Tibial artery (tissue), 4 donors: ENCODE measurements around the gene KRTAP4-9.
"Not testable (repeated sequence)": the region's sequence is repeated elsewhere in the genome, so short reads cannot be mapped to it uniquely, and the experiment has no call there.

Experiments used
- DNase-seq, 2 donors: peaks; one replicate each; pipeline ENCODE4 v3.0.0-alpha.2; 2019
- H3K27ac ChIP-seq, 2 donors: fragments of 200-600 bp; sonication (generic) in 1 of 2; 1 replicate in 1 of 2; 2 replicates in 1 of 2; pipeline ENCODE4 v1.5.1; 2018 to 2019; ENCODE audit warnings: mild to moderate bottlenecking in 1 of 2
- H3K27me3 ChIP-seq, 2 donors: fragments of 200-600 bp; sonication (generic) in 1 of 2; one replicate each; pipeline versions ENCODE4 v1.5.1 to v1.6.0; 2016 to 2019
- H3K36me3 ChIP-seq, 3 donors: fragments of 200-600 bp; sonication (generic) in 2 of 3; one replicate each; pipeline ENCODE4 v1.5.1; 2016 to 2019; ENCODE audit warnings: mild to moderate bottlenecking in 2 of 3
- H3K4me1 ChIP-seq, 4 donors: fragments of 200-600 bp; sonication (generic) in 2 of 4; 1 replicate in 3 of 4; 2 replicates in 1 of 4; pipeline ENCODE4 v1.5.1; 2016 to 2019
- H3K4me3 ChIP-seq, 2 donors: fragments of 200-600 bp; sonication (generic) in 1 of 2; 1 replicate in 1 of 2; 2 replicates in 1 of 2; pipeline ENCODE4 v1.5.1; 2018 to 2019; ENCODE audit warnings: mild to moderate bottlenecking in 2 of 2
- H3K9me3 ChIP-seq, 3 donors: fragments of 200-600 bp; sonication (generic) in 1 of 3; one replicate each; pipeline ENCODE4 v1.5.1; 2016 to 2019
- intact Hi-C: fragments of 100-400 bp; cut with DNase I; formaldehyde crosslinking; loops from one replicate; pipeline ENCODE4 v1.15.0; 2023; ENCODE audit warnings: low total_unique reads
- TF ChIP-seq, protein P1 (sequence below), 2 experiments: fragments of 200-600 bp in 1 of 2; fragments of 450-650 bp in 1 of 2; IDR thresholded peaks; one replicate each; pipeline ENCODE4 v1.5.1; 2017 to 2019; ENCODE audit warnings: antibody characterized with exemption in 2 of 2, mild to moderate bottlenecking in 1 of 2, moderate library complexity in 1 of 2

KRTAP4-9 gene

DNA sequence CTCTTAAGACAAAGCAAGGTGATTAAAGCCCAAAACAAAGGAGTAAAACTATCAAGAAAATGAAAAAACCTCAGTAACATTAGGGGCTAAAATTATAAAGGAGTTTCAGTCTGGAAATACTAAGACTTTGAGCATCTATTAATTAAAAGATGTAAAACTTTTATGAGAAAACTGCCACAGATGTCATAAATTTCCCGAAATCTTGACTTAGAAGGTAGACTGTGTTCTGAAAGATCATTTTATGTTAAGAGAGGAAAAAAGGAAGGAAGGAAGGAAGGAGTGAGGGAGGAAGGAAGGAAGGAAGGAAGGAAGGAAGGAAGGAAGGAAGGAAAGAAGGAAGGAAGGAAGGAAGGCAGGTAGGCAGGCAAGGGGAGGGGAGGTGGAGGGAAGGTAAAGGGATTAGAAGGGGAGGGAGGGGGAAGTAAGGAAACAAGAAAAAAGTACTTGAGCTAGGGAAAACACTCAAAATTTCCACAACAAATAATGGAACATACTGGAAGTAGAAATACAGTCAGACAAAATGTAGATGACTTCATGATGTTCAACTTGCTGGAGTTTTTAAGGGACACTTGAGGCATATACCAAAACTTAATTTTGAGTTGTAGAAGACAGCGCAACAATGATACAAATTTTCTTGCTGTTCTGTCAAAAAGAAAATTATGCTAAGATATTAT lies 42.5 kb downstream of the KRTAP4-9 start:
- Histone ChIP-seq H3K27me3 (no peaks in the 10 kb centered on the region), H3K27ac (no peak overlapping the region), H3K4me3 (no peak overlapping the region), H3K9me3 (peaks cover 0 to 10% (median 0%) of the 10 kb centered on the region in 3 donors), H3K36me3 (no peaks in the 10 kb centered on the region), H3K4me1 (no peaks in the 10 kb centered on the region)
- intact Hi-C loops: no loop called here
- TF ChIP-seq, protein P1, sequence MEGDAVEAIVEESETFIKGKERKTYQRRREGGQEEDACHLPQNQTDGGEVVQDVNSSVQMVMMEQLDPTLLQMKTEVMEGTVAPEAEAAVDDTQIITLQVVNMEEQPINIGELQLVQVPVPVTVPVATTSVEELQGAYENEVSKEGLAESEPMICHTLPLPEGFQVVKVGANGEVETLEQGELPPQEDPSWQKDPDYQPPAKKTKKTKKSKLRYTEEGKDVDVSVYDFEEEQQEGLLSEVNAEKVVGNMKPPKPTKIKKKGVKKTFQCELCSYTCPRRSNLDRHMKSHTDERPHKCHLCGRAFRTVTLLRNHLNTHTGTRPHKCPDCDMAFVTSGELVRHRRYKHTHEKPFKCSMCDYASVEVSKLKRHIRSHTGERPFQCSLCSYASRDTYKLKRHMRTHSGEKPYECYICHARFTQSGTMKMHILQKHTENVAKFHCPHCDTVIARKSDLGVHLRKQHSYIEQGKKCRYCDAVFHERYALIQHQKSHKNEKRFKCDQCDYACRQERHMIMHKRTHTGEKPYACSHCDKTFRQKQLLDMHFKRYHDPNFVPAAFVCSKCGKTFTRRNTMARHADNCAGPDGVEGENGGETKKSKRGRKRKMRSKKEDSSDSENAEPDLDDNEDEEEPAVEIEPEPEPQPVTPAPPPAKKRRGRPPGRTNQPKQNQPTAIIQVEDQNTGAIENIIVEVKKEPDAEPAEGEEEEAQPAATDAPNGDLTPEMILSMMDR (IDR thresholded peaks at IDR 0.05): no peak
- DNase-seq: no peak

DNA sequence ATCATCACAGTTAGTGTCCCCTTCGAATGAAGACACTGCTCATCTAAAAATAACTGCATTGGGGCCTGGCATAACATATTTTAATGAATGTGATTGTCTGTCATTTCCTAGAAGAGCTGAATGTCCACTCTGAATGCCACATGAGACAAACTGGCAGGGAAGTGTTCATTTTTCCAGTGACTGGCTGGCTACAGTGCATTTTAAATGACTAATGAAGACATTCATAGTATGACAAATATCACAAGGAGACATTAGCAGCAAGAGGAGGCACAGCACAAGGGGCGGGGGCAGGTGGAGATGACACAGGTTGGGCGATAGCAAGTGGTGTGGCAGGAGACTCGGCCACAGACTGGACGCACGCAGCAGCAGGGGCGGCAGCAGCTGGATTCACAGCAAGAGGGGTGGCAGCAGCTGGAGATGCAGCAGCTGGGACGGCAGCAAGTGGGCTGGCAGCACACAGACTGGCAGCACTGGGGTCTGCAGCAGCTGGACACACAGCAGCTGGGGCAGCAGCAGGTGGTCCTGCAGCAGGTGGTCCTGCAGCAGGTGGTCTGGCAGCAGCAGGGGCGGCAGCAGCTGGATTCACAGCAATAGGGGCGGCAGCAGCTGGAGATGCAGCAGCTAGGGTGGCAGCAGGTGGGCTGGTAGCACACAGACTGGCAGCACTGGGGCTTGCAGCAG lies 43.9 kb downstream of the KRTAP4-9 start:
- H3K4me1 ChIP-seq, DNase-seq, intact Hi-C loops: not testable (repeated sequence)

DNA sequence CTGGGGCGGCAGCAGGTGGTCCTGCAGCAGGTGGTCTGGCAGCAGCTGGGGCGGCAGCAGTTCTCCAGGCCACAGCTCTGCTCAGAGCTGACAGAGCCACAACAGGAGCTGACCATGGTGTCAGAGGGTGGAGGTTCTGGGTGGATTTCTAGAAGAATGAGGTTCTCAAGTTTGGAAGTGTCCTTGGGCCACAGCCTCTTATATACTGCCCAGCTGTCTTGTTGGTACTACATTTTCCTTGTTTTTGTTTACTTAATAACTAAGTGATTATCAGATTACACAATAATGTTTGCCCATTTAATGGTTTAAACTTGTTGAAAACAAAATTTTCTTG lies 44.4 kb downstream of the KRTAP4-9 start, which contains the start of gene KRTAP4-5:
Gene KRTAP4-5 (minus strand): TSS at position 174 of the 334 bp plus-strand sequence. CDS start 58 bp downstream, at position 116.
- intact Hi-C loops: no loop called here
- Histone ChIP-seq H3K4me3 (no peak within 1 kb of the TSS), H3K27ac (no peak within 1 kb of the TSS), H3K4me1 (no peaks in the 10 kb centered on the region), H3K9me3 (no peaks in the 10 kb centered on the region), H3K27me3 (peaks cover 0 to 4% of the 10 kb centered on the region in 2 donors), H3K36me3 (no peaks in the 10 kb centered on the region)
- TF ChIP-seq, protein P1 (IDR thresholded peaks at IDR 0.05): no peak
- no peak for DNase-seq

More for the DNA sequence above, 43.9 kb downstream of the KRTAP4-9 start:
- H3K36me3 ChIP-seq, H3K27me3 ChIP-seq, H3K4me3 ChIP-seq, H3K27ac ChIP-seq, H3K9me3 ChIP-seq: not testable (repeated sequence)

DNA sequence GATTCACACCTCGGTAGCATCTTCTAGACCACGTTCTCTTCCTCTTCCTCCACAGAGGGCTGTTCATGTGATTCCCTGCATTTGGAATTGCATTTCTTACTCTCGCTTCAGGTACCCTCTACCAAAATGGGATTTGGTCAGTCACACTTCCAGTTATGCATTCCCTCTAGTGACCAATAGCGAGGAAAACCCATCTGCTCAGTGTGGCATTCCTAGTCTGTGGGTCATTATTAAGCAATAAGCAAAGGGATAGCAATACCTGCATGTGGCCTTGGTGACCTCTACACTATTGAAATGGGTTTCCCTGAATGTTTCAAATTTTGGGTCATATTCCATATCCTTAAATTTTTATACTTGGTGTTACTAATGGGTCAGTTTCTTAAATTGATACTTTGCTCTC lies 44.8 kb downstream of the KRTAP4-9 start:
- intact Hi-C loops: no loop called here
- TF ChIP-seq, protein P1 (IDR thresholded peaks at IDR 0.05): no peak

DNA sequence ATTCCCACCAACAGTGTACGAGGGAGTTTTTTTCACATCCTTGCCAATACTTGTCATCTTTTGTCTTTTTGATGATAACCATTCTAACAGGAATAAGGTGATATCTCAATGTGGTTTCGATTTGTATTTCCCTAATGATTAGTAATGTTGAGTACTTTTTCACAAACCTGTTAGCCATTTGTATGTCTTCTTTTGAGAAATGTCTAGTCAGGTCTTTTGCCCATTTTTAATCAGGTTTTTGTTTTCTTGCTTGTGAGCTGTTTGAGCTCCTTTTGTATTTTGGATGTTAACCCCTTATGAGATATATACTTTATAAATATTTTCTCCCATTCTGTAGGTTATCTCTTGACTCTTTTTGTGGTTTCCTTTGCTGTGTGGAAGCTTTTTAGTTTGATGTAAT lies 46.3 kb downstream of the KRTAP4-9 start:
- Histone ChIP-seq H3K9me3 (no peaks in the 10 kb centered on the region), H3K4me3 (no peak overlapping the region), H3K27ac (no peak overlapping the region), H3K27me3 (peaks cover 0 to 4% of the 10 kb centered on the region in 2 donors), H3K4me1 (no peaks in the 10 kb centered on the region), H3K36me3 (no peaks in the 10 kb centered on the region)
- TF ChIP-seq, protein P1 (IDR thresholded peaks at IDR 0.05): no peak
- DNase-seq: no peak
- intact Hi-C loops: no loop called here

More for the DNA sequence above, 44.8 kb downstream of the KRTAP4-9 start:
- DNase-seq: no peak
- Histone ChIP-seq H3K36me3 (no peaks in the 10 kb centered on the region), H3K27ac (no peak overlapping the region), H3K4me3 (no peak overlapping the region), H3K9me3 (no peaks in the 10 kb centered on the region), H3K27me3 (peaks cover 0 to 4% of the 10 kb centered on the region in 2 donors), H3K4me1 (no peaks in the 10 kb centered on the region)

DNA sequence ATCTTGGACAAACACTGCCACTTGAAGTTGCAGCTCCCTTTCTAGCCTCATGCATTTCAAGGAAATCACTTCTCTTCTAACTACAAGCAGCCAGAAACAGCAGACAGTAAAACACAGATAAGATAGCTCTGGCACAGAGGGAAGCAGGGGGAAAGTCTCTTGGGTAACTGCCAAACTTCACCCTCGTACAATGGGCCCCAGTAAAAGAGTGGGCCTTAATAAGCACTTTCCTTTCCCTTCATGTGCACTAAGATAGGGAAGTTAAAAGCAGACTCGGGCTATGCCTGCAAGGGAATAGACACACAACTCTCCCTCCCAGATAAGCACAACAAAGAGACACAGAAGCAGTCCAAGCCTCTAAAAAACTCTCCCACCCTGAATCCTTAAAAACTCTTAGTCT lies 48.7 kb downstream of the KRTAP4-9 start:
- no peaks in the 10 kb centered on the region for H3K36me3 ChIP-seq
- TF ChIP-seq, protein P1 (IDR thresholded peaks at IDR 0.05): no peak
- intact Hi-C loops: no loop called here
- no peaks in the 10 kb centered on the region for H3K4me1 ChIP-seq
- no peaks in the 10 kb centered on the region for H3K9me3 ChIP-seq
- DNase-seq: no peak
- H3K27me3 ChIP-seq: peaks cover 0 to 12% of the 10 kb centered on the region in 2 donors
- no peak overlapping the region for H3K4me3 ChIP-seq
- no peak overlapping the region for H3K27ac ChIP-seq
